Measurements from ENCODE around the gene PRC1. TPM values are rescaled to one million over a fixed set of nuclear protein-coding genes. Genes with fewer than 3 reads are reported as not detected.

PRC1 gene
- total and polyA plus RNA-seq, 2 of the 13 experiments (the other 11 are each of a cell fraction or from before 2014, with no cell fraction given): 137 to 162 TPM

DNA sequence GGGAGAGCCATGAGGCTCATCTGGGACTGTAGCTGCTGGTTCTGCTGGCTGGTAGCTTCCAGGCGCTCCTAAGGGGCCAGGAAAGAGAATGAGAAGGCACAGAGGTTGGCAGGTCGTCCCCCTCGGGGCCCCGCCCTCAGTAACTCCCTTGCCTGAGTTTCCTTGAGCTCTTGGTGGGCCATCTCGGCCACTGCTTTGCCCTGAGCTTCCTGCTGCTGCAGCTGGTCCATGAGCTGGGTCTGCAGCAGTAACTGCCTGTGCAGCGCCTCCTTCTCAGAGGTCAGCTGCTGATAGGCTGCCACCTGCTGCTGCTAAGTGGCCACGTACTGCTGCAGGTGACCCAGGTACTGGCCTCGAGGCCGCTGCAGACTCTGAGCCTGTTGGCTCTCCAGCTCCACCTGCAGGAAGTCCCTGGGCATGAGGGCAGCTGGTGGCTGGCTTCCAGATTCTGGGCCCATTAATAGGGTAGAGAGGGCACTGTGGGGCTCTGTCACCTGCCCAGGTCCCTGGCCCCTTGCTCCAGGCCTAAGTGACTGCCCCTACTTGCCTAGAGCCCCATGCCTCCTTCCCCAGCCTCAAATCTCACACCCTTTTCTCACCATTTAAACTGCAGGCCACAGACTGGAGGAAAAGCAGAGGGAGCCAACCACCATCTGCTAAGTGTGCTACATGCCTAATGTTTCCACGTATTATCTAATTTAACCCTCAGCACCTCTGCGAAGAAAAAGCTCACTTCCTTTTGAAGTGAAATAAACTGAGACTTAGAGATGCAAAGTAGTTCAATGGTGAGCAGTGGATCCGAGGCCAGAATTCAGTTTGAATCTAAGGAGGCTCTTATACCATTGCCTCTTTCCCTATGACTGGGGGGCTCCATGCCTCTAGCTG is 38.8 kb upstream of the PRC1 start (continued):
- TF ChIP-seq, protein P1, sequence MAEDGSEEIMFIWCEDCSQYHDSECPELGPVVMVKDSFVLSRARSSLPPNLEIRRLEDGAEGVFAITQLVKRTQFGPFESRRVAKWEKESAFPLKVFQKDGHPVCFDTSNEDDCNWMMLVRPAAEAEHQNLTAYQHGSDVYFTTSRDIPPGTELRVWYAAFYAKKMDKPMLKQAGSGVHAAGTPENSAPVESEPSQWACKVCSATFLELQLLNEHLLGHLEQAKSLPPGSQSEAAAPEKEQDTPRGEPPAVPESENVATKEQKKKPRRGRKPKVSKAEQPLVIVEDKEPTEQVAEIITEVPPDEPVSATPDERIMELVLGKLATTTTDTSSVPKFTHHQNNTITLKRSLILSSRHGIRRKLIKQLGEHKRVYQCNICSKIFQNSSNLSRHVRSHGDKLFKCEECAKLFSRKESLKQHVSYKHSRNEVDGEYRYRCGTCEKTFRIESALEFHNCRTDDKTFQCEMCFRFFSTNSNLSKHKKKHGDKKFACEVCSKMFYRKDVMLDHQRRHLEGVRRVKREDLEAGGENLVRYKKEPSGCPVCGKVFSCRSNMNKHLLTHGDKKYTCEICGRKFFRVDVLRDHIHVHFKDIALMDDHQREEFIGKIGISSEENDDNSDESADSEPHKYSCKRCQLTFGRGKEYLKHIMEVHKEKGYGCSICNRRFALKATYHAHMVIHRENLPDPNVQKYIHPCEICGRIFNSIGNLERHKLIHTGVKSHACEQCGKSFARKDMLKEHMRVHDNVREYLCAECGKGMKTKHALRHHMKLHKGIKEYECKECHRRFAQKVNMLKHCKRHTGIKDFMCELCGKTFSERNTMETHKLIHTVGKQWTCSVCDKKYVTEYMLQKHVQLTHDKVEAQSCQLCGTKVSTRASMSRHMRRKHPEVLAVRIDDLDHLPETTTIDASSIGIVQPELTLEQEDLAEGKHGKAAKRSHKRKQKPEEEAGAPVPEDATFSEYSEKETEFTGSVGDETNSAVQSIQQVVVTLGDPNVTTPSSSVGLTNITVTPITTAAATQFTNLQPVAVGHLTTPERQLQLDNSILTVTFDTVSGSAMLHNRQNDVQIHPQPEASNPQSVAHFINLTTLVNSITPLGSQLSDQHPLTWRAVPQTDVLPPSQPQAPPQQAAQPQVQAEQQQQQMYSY (CRISPR knock-in tag; IDR thresholded peaks at IDR 0.05): no peak
- TF ChIP-seq MBD4 (IDR thresholded peaks at IDR 0.05; ENCODE audit: borderline replicate concordance, low read length): no peak
- TF ChIP-seq ZNF230 (CRISPR knock-in tag; IDR thresholded peaks at IDR 0.05): peak; percentile 45; the same call in 1 of the 2 replicates
- TF ChIP-seq CHD4 (IDR thresholded peaks at IDR 0.05; ENCODE audit: borderline replicate concordance, low read length): no peak
- no peak for TF ChIP-seq ATF1 (CRISPR knock-in tag; IDR thresholded peaks at IDR 0.05)
- no peak for TF ChIP-seq SRF (IDR thresholded peaks at IDR 0.05; ENCODE audit: low read depth, low read length)
- peak; percentile 43; the same call in 1 of the 2 replicates for TF ChIP-seq GATAD2A (CRISPR knock-in tag; IDR thresholded peaks at IDR 0.05)
- no peak for TF ChIP-seq MIER3 (CRISPR knock-in tag; IDR thresholded peaks at IDR 0.05; ENCODE audit: borderline replicate concordance)
- peak; percentile 77; the same call in 1 of the 2 replicates for TF ChIP-seq HDAC2 (CRISPR knock-in tag; IDR thresholded peaks at IDR 0.05)
- TF ChIP-seq ZNF569 (CRISPR knock-in tag; IDR thresholded peaks at IDR 0.05; ENCODE audit: borderline replicate concordance): no peak
- no peak for TF ChIP-seq SIX1 (CRISPR knock-in tag; IDR thresholded peaks at IDR 0.05; ENCODE audit: borderline replicate concordance)
- no peak for TF ChIP-seq SAFB2 (CRISPR knock-in tag; IDR thresholded peaks at IDR 0.05; ENCODE audit: borderline replicate concordance, low read depth)
- no peak for TF ChIP-seq MAFK (conservative IDR thresholded peaks at IDR 0.05 in 1 of 2, IDR thresholded peaks at IDR 0.05 in 1 of 2; ENCODE audit: low read length in 2 of 2)
- TF ChIP-seq, protein P2, sequence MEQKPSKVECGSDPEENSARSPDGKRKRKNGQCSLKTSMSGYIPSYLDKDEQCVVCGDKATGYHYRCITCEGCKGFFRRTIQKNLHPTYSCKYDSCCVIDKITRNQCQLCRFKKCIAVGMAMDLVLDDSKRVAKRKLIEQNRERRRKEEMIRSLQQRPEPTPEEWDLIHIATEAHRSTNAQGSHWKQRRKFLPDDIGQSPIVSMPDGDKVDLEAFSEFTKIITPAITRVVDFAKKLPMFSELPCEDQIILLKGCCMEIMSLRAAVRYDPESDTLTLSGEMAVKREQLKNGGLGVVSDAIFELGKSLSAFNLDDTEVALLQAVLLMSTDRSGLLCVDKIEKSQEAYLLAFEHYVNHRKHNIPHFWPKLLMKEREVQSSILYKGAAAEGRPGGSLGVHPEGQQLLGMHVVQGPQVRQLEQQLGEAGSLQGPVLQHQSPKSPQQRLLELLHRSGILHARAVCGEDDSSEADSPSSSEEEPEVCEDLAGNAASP (CRISPR knock-in tag; IDR thresholded peaks at IDR 0.05; ENCODE audit: borderline replicate concordance): no peak
- TF ChIP-seq, protein P3, sequence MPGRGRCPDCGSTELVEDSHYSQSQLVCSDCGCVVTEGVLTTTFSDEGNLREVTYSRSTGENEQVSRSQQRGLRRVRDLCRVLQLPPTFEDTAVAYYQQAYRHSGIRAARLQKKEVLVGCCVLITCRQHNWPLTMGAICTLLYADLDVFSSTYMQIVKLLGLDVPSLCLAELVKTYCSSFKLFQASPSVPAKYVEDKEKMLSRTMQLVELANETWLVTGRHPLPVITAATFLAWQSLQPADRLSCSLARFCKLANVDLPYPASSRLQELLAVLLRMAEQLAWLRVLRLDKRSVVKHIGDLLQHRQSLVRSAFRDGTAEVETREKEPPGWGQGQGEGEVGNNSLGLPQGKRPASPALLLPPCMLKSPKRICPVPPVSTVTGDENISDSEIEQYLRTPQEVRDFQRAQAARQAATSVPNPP (CRISPR knock-in tag; IDR thresholded peaks at IDR 0.05): no peak
- no peak for TF ChIP-seq AHDC1 (CRISPR knock-in tag; IDR thresholded peaks at IDR 0.05; ENCODE audit: borderline replicate concordance)

All from HepG2 (cell line).